ENCODE data around the gene ABHD17C. TPM values are rescaled to one million over a fixed set of nuclear protein-coding genes. Genes with fewer than 3 reads are reported as not detected.

Gene ABHD17C
- total and polyA plus RNA-seq, 2 experiments from 2014 or later, result 11.3 to 23.8 TPM

DNA sequence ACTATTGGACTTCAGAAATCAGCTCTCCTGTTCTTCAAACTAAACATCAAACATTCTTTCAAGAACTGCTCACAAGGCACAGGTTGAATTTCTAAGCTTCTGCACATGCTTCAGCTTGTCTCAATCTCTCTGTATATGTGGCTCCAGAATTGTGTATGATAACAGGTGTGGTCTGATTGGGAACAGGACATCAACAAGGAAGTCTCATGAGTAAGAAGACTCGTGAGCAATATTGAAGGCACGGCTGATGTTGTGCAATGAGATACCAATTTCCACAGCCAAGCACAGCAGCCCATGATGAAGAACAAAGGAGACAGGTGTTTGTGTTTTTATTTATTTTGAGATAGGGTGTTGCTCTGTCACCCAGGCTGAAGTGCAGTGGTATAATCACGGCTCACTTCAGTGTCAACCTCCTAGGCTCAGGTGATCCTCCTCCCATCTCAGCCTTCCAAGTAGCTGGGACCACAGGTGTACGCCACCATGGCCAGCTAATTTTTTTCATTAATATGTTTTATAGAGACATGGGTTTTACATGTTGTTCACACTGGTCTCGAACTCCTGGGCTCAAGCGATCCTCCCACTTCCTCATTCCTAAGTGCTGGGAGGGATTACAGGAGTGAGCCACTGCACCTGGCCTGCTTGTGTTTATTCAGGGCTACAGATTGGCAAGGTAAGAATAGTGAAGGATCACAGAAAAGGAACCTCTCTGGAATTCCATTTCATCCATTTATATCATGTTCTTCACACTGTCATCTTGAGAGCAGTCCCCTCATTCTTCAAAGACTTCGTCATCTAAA is 32.2 kb upstream of the ABHD17C start (continued):
- TF ChIP-seq, protein P1, sequence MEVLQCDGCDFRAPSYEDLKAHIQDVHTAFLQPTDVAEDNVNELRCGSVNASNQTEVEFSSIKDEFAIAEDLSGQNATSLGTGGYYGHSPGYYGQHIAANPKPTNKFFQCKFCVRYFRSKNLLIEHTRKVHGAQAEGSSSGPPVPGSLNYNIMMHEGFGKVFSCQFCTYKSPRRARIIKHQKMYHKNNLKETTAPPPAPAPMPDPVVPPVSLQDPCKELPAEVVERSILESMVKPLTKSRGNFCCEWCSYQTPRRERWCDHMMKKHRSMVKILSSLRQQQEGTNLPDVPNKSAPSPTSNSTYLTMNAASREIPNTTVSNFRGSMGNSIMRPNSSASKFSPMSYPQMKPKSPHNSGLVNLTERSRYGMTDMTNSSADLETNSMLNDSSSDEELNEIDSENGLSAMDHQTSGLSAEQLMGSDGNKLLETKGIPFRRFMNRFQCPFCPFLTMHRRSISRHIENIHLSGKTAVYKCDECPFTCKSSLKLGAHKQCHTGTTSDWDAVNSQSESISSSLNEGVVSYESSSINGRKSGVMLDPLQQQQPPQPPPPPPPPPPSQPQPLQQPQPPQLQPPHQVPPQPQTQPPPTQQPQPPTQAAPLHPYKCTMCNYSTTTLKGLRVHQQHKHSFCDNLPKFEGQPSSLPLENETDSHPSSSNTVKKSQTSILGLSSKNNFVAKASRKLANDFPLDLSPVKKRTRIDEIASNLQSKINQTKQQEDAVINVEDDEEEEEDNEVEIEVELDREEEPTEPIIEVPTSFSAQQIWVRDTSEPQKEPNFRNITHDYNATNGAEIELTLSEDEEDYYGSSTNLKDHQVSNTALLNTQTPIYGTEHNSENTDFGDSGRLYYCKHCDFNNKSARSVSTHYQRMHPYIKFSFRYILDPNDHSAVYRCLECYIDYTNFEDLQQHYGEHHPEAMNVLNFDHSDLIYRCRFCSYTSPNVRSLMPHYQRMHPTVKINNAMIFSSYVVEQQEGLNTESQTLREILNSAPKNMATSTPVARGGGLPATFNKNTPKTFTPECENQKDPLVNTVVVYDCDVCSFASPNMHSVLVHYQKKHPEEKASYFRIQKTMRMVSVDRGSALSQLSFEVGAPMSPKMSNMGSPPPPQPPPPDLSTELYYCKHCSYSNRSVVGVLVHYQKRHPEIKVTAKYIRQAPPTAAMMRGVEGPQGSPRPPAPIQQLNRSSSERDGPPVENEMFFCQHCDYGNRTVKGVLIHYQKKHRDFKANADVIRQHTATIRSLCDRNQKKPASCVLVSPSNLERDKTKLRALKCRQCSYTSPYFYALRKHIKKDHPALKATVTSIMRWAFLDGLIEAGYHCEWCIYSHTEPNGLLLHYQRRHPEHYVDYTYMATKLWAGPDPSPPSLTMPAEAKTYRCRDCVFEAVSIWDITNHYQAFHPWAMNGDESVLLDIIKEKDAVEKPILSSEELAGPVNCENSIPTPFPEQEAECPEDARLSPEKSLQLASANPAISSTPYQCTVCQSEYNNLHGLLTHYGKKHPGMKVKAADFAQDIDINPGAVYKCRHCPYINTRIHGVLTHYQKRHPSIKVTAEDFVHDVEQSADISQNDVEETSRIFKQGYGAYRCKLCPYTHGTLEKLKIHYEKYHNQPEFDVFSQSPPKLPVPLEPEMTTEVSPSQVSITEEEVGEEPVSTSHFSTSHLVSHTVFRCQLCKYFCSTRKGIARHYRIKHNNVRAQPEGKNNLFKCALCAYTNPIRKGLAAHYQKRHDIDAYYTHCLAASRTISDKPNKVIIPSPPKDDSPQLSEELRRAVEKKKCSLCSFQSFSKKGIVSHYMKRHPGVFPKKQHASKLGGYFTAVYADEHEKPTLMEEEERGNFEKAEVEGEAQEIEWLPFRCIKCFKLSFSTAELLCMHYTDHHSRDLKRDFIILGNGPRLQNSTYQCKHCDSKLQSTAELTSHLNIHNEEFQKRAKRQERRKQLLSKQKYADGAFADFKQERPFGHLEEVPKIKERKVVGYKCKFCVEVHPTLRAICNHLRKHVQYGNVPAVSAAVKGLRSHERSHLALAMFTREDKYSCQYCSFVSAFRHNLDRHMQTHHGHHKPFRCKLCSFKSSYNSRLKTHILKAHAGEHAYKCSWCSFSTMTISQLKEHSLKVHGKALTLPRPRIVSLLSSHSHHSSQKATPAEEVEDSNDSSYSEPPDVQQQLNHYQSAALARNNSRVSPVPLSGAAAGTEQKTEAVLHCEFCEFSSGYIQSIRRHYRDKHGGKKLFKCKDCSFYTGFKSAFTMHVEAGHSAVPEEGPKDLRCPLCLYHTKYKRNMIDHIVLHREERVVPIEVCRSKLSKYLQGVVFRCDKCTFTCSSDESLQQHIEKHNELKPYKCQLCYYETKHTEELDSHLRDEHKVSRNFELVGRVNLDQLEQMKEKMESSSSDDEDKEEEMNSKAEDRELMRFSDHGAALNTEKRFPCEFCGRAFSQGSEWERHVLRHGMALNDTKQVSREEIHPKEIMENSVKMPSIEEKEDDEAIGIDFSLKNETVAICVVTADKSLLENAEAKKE (CRISPR knock-in tag; IDR thresholded peaks at IDR 0.05), result no peak
- TF ChIP-seq STAT1 (IDR thresholded peaks at IDR 0.05; ENCODE audit: unreplicated experiment), result no peak
- no peak for TF ChIP-seq JUNB (IDR thresholded peaks at IDR 0.05; ENCODE audit: unreplicated experiment)

DNA sequence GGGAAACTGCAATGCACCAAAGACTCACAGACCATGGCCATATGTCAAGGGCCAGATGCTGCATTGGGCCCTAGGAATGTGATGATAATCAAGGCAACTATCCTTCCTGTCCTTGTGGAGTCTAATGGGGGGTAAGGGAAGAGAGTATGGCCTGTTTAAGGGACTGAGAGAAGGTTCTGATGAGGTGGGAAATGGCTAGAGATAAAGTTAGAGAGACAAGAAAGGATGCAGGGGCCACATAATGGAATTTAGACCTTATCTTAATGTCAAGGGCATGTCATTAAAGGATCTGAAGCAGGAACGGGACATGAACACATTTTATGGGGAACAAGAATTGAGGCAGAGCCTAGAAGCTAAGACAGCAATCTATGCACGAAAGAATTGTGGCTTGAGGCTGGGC is 30.0 kb upstream of the ABHD17C start:
- H3K4me1 Mint-ChIP-seq, result peaks cover 4% of the 10 kb centered on the region; the same call in 1 of the 3 replicates
- Histone ChIP-seq H3K79me2 (replicated peaks; ENCODE audit: insufficient read depth) (no peaks in the 10 kb centered on the region), H3K4me2 (no peak overlapping the region), H3K27me3 (ENCODE audit: insufficient read depth) (no peaks in the 10 kb centered on the region), H3K4me1 (ENCODE audit: insufficient read depth) (no peaks in the 10 kb centered on the region), H4K20me1 (replicated peaks; ENCODE audit: insufficient read depth) (no peaks in the 10 kb centered on the region), H3K27ac (ENCODE audit: low read depth) (no peak overlapping the region), H3F3A (replicated peaks; ENCODE audit: low read depth) (no peaks in the 10 kb centered on the region), H2AFZ (no peak overlapping the region), H3K4me3 (no peak overlapping the region), H3K9me2 (ENCODE audit: insufficient read depth) (peaks cover 10% of the 10 kb centered on the region; the same call in 1 of the 2 replicates), H3K36me3 (ENCODE audit: insufficient read depth) (no peaks in the 10 kb centered on the region)
- DNase-seq (ENCODE audit: low spot score) (no peak), ATAC-seq (no peak)
- no peak overlapping the region for H3K4me3 Mint-ChIP-seq
- H3K27me3 Mint-ChIP-seq (ENCODE audit: insufficient read depth, low read depth, poor library complexity), result no peaks in the 10 kb centered on the region
- H3K27ac Mint-ChIP-seq, result no peak overlapping the region
- no peaks in the 10 kb centered on the region for H3K36me3 Mint-ChIP-seq (ENCODE audit: low read depth)
- H3K9me3 Mint-ChIP-seq, result no peaks in the 10 kb centered on the region; the same call in 2 of the 3 replicates
- no peak for TF ChIP-seq NANOG (IDR thresholded peaks at IDR 0.05; ENCODE audit: borderline replicate concordance)
- TF ChIP-seq ZNF114 (CRISPR knock-in tag; IDR thresholded peaks at IDR 0.05), result no peak
- TF ChIP-seq ZNF331 (CRISPR knock-in tag; IDR thresholded peaks at IDR 0.05; ENCODE audit: low read depth), result no peak
- no peak for TF ChIP-seq POLR2AphosphoS5 (IDR thresholded peaks at IDR 0.05; ENCODE audit: low read depth)
- no peak for TF ChIP-seq EZH2 (IDR thresholded peaks at IDR 0.05; ENCODE audit: low read depth, unreplicated experiment)
- no peak for TF ChIP-seq JUNB (IDR thresholded peaks at IDR 0.05; ENCODE audit: unreplicated experiment)
- TF ChIP-seq, protein P2, sequence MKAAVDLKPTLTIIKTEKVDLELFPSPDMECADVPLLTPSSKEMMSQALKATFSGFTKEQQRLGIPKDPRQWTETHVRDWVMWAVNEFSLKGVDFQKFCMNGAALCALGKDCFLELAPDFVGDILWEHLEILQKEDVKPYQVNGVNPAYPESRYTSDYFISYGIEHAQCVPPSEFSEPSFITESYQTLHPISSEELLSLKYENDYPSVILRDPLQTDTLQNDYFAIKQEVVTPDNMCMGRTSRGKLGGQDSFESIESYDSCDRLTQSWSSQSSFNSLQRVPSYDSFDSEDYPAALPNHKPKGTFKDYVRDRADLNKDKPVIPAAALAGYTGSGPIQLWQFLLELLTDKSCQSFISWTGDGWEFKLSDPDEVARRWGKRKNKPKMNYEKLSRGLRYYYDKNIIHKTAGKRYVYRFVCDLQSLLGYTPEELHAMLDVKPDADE (IDR thresholded peaks at IDR 0.05), result no peak
- TF ChIP-seq STAT1 (IDR thresholded peaks at IDR 0.05; ENCODE audit: unreplicated experiment), result no peak
